ENCODE data around the gene KIF23.

DNA sequence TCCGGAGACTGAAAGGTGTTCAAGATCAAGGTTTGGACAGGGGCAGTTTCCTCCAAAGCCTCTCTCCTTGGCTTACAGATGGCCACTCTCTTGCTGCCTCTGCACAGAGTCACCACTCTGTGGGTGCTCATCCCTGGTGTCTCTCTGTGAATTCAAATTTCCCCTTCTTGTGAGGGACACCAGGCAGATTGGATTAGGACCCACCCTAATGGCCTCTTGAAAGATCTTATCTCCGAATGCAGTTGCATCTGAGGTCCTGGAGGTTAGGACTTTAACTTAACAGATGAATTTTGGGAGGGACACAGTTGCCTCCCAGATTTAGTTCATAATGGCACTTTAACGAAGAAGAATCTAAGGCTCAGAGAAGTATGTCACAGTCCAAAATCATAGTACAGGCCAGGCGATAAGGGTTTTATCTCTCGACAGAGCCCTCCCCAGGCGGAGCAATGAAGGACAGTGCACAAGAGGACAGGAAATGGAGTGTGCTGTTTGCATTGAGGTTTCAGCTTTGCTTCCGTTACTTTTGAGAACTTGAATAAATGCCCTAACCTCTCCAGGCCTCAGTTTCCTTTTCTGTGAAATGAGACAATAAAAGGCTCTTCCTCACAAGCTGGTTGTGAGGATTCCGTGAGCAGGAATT lies 38.9 kb upstream of the KIF23 start:
- TF ChIP-seq CTCF (IDR thresholded peaks at IDR 0.05) = no peak
- TF ChIP-seq EP300 (IDR thresholded peaks at IDR 0.05) = no peak
- TF ChIP-seq POLR2A (IDR thresholded peaks at IDR 0.05) = no peak
- TF ChIP-seq POLR2AphosphoS5 (IDR thresholded peaks at IDR 0.05) = no peak
